GM19351 (cell line): ENCODE results near the gene NDUFS7.
A peak's percentile ranks its signal among the peaks of the same experiment; 100 is the strongest.

Source experiments
- ATAC-seq: cut with Tn5 transposase; IDR thresholded peaks from one replicate; pipeline ENCODE4 v1.9.1; 2021; ENCODE audit warnings: mild to moderate bottlenecking, moderate library complexity; ENCODE audit not compliant: unreplicated experiment

Gene NDUFS7

GRCh38 chr19:1399745-1400144, 16.0 kb downstream of the NDUFS7 start:
- ATAC-seq = no peak

- ATAC-seq = no peak
Measured at GRCh38 chr19:1400281-1401137, 16.8 kb downstream of the NDUFS7 start.

- ATAC-seq = no peak
Measured at GRCh38 chr19:1401138-1401888, 17.6 kb downstream of the NDUFS7 start, which contains the start of gene GAMT. Gene GAMT, minus strand, starts transcription at chr19:1401542. Its CDS starts 66 bp downstream, at chr19:1401476.

- ATAC-seq = no peak
Measured at GRCh38 chr19:1401889-1402217, 18.1 kb downstream of the NDUFS7 start.

GRCh38 chr19:1402411-1403070, 18.8 kb downstream of the NDUFS7 start:
- no peak for ATAC-seq

- ATAC-seq = peak; percentile 69
Measured at GRCh38 chr19:1406774-1407527, 23.2 kb downstream of the NDUFS7 start.

GRCh38 chr19:1407528-1408299, 24.0 kb downstream of the NDUFS7 start, which contains the start of gene DAZAP1:
Gene DAZAP1, plus strand, starts transcription at chr19:1407586. Its CDS starts 188 bp downstream, at chr19:1407774.
- peak; percentile 37 for ATAC-seq

GRCh38 chr19:1408300-1409203, 24.8 kb downstream of the NDUFS7 start:
- ATAC-seq = no peak

GRCh38 chr19:1409204-1410005, 25.7 kb downstream of the NDUFS7 start:
- ATAC-seq = no peak

GRCh38 chr19:1410136-1410786, 26.6 kb downstream of the NDUFS7 start:
- ATAC-seq = no peak

GRCh38 chr19:1410789-1411188, 27.1 kb downstream of the NDUFS7 start:
- no peak for ATAC-seq

- no peak for ATAC-seq
Measured at GRCh38 chr19:1411255-1412191, 27.8 kb downstream of the NDUFS7 start.

GRCh38 chr19:1412323-1412923, 28.7 kb downstream of the NDUFS7 start:
- no peak for ATAC-seq

GRCh38 chr19:1412995-1413800, 29.5 kb downstream of the NDUFS7 start:
- ATAC-seq = no peak
